SHP77 (cell line): ENCODE data around the gene ACVR1.
A peak's percentile ranks its signal among the peaks of the same experiment; 100 is the strongest.

Source experiments
- DNase-seq, 2 experiments: peaks; one replicate each; lab custom pipeline; 2025; lab: John Stamatoyannopoulos, UW

Gene ACVR1

GRCh38 chr2:157876066-157876785 is at the start of gene ACVR1:
ACVR1 (minus strand) TSS chr2:157876330; CDS start chr2:157799493, 76,837 bp downstream.
- peak; percentile 62 to 82 for DNase-seq

- no peak for DNase-seq
Observed at GRCh38 chr2:157925071-157925470, 48.9 kb upstream of the ACVR1 start.

GRCh38 chr2:157923598-157924217 is 47.6 kb upstream of the ACVR1 start:
- DNase-seq, result no peak

- no peak for DNase-seq
Observed at GRCh38 chr2:157922815-157923214, 46.7 kb upstream of the ACVR1 start.

- DNase-seq, result no peak
Observed at GRCh38 chr2:157922336-157922735, 46.2 kb upstream of the ACVR1 start.

- no peak for DNase-seq
Observed at GRCh38 chr2:157920736-157921135, 44.6 kb upstream of the ACVR1 start.

GRCh38 chr2:157919181-157919580 is 43.1 kb upstream of the ACVR1 start:
- DNase-seq, result no peak

GRCh38 chr2:157918319-157918718 is 42.2 kb upstream of the ACVR1 start:
- no peak for DNase-seq

- no peak for DNase-seq
Observed at GRCh38 chr2:157911750-157912149, 35.6 kb upstream of the ACVR1 start.

GRCh38 chr2:157911246-157911645 is 35.1 kb upstream of the ACVR1 start:
- DNase-seq, result no peak

- no peak for DNase-seq
Observed at GRCh38 chr2:157905092-157905491, 29.0 kb upstream of the ACVR1 start.

- DNase-seq, result no peak
Observed at GRCh38 chr2:157903626-157904025, 27.5 kb upstream of the ACVR1 start.

- no peak for DNase-seq
Observed at GRCh38 chr2:157903151-157903550, 27.0 kb upstream of the ACVR1 start.

GRCh38 chr2:157902692-157903091 is 26.6 kb upstream of the ACVR1 start:
- no peak for DNase-seq

- no peak for DNase-seq
Observed at GRCh38 chr2:157901325-157901724, 25.2 kb upstream of the ACVR1 start.

GRCh38 chr2:157900684-157901083 is 24.6 kb upstream of the ACVR1 start:
- no peak for DNase-seq

- no peak for DNase-seq
Observed at GRCh38 chr2:157900203-157900602, 24.1 kb upstream of the ACVR1 start.

GRCh38 chr2:157899125-157899839 is 23.2 kb upstream of the ACVR1 start:
- DNase-seq, result no peak

GRCh38 chr2:157898591-157898996 is 22.5 kb upstream of the ACVR1 start:
- DNase-seq, result no peak

- no peak for DNase-seq
Observed at GRCh38 chr2:157897106-157897971, 21.2 kb upstream of the ACVR1 start.

GRCh38 chr2:157895531-157895930 is 19.4 kb upstream of the ACVR1 start:
- DNase-seq, result no peak
